IMR-90 (cell line): ENCODE results near the gene SMIM29. TPM values are rescaled to one million over a fixed set of nuclear protein-coding genes. Genes with fewer than 3 reads are reported as not detected.

Experiments used
- ATAC-seq: fragments of 200-7000 bp; cut with Tn5 transposase; 2 replicates; pipeline ENCODE4 v1.9.1; 2020; ENCODE audit warnings: low read depth, mild to moderate bottlenecking, moderate library complexity
- BruUV-seq: library from RNA; stranded (reverse); fragments of 400-500 nt; replicated peaks from 2 replicates; lab custom pipeline; 2021; lab: Mats Ljungman, UMichigan
- CTCF ChIA-PET: fragments of 300-600 bp; formaldehyde crosslinking; extraction: SDS; loops from one replicate; lab custom pipeline; 2021; ENCODE audit warnings: antibody characterized with exemption; lab: Yijun Ruan, JAX
- POLR2A ChIA-PET: fragments of 300-600 bp; sonication (Branson Sonifier 250); formaldehyde crosslinking; loops from one replicate; lab custom pipeline; 2022; ENCODE audit warnings: antibody characterized with exemption; ENCODE audit not compliant: unreplicated experiment; lab: Charles Lee
- DNase-seq: peaks from one replicate; pipeline ENCODE4 v3.0.0; 2013
- H2AFZ ChIP-seq: replicated peaks from 2 replicates; pipeline ENCODE3; 2013; ENCODE audit warnings: low read length, mild to moderate bottlenecking; ENCODE audit not compliant: poor library complexity
- H2AK5ac ChIP-seq: 2 replicates; pipeline ENCODE4 v1.6.1; 2013; ENCODE audit warnings: low read depth, low read length, inconsistent platforms
- H2AK9ac ChIP-seq: replicated peaks from 2 replicates; pipeline ENCODE3; 2013; ENCODE audit warnings: mild to moderate bottlenecking, low read depth, low read length, moderate library complexity; ENCODE audit not compliant: poor library complexity
- H2BK120ac ChIP-seq: 2 replicates; pipeline ENCODE4 v1.6.1; 2013; ENCODE audit warnings: low read depth, low read length, inconsistent platforms
- H2BK15ac ChIP-seq: 3 replicates; pipeline ENCODE4 v1.6.1; 2013; ENCODE audit warnings: low read depth, low read length, inconsistent platforms
- H2BK20ac ChIP-seq: 2 replicates; pipeline ENCODE4 v1.6.1; 2013; ENCODE audit warnings: low read depth, mild to moderate bottlenecking, inconsistent platforms, low read length, moderate library complexity
- H2BK5ac ChIP-seq: 2 replicates; pipeline ENCODE4 v1.6.1; 2013; ENCODE audit warnings: mild to moderate bottlenecking, low read depth, low read length, inconsistent platforms; ENCODE audit not compliant: poor library complexity, severe bottlenecking
- H3K14ac ChIP-seq: replicated peaks from 2 replicates; pipeline ENCODE4 v1.6.1; 2013; ENCODE audit warnings: low read depth, low read length, inconsistent platforms
- H3K18ac ChIP-seq: 2 replicates; pipeline ENCODE4 v1.6.1; 2013; ENCODE audit warnings: low read depth, low read length, control low read depth
- H3K23ac ChIP-seq: 2 replicates; pipeline ENCODE4 v1.6.1; 2013; ENCODE audit warnings: low read depth, low read length, inconsistent platforms
- H3K27ac ChIP-seq: 2 replicates; pipeline ENCODE4 v1.5.1; 2013; ENCODE audit warnings: mild to moderate bottlenecking, control low read depth, low read length; ENCODE audit not compliant: insufficient read depth
- H3K27me3 ChIP-seq: 2 replicates; pipeline ENCODE4 v1.6.1; 2013; ENCODE audit warnings: low read length; ENCODE audit not compliant: control insufficient read depth, insufficient read depth
- H3K36me3 ChIP-seq: 2 replicates; pipeline ENCODE4 v1.6.1; 2013; ENCODE audit warnings: low read length, mixed read lengths; ENCODE audit not compliant: control insufficient read depth, insufficient read depth
- H3K4ac ChIP-seq: 2 replicates; pipeline ENCODE4 v1.6.1; 2013; ENCODE audit warnings: low read depth, low read length, inconsistent platforms
- H3K4me1 ChIP-seq: 2 replicates; pipeline ENCODE4 v1.6.1; 2013; ENCODE audit warnings: low read length, mixed read lengths; ENCODE audit not compliant: control insufficient read depth, insufficient read depth
- H3K4me2 ChIP-seq: 2 replicates; pipeline ENCODE4 v1.6.1; 2013; ENCODE audit warnings: low read depth, mild to moderate bottlenecking, control low read depth, low read length, moderate library complexity
- H3K4me3 ChIP-seq: 2 replicates; pipeline ENCODE4 v1.5.1; 2013; ENCODE audit warnings: low read depth, mild to moderate bottlenecking, control low read depth, low read length, moderate library complexity; ENCODE audit not compliant: insufficient read depth
- H3K56ac ChIP-seq: 2 replicates; pipeline ENCODE4 v1.6.1; 2013; ENCODE audit warnings: low read length, inconsistent platforms; ENCODE audit not compliant: insufficient read depth; ENCODE audit errors: extremely low read depth
- H3K79me1 ChIP-seq, 2 experiments: 2 replicates each; pipeline ENCODE4 v1.6.1; 2013; ENCODE audit warnings: low read length in 2 of 2, inconsistent platforms in 1 of 2, low read depth in 1 of 2
- H3K9ac ChIP-seq: 2 replicates; pipeline ENCODE4 v1.6.1; 2013; ENCODE audit warnings: low read depth, low read length, control low read depth
- H3K9me1 ChIP-seq: 2 replicates; pipeline ENCODE4 v1.6.1; 2013; ENCODE audit warnings: low read length, inconsistent platforms; ENCODE audit not compliant: insufficient read depth
- H3K9me3 ChIP-seq: 2 replicates; pipeline ENCODE4 v1.6.1; 2013; ENCODE audit warnings: low read length; ENCODE audit not compliant: control insufficient read depth, insufficient read depth
- H4K20me1 ChIP-seq: 2 replicates; pipeline ENCODE4 v1.6.1; 2013; ENCODE audit warnings: low read length, inconsistent platforms; ENCODE audit not compliant: insufficient read depth
- H4K5ac ChIP-seq: 2 replicates; pipeline ENCODE4 v1.6.1; 2013; ENCODE audit warnings: mild to moderate bottlenecking, low read depth, low read length, control low read depth
- H4K8ac ChIP-seq, 2 experiments: 2 replicates each; pipeline ENCODE4 v1.6.1; 2013; ENCODE audit warnings: low read depth in 2 of 2, low read length in 2 of 2, control low read depth in 1 of 2, inconsistent platforms in 1 of 2
- H4K91ac ChIP-seq: 2 replicates; pipeline ENCODE4 v1.6.1; 2013; ENCODE audit warnings: low read depth, low read length, inconsistent platforms; ENCODE audit not compliant: insufficient read depth
- RAD21 ChIP-seq: IDR thresholded peaks from 2 replicates; pipeline ENCODE4 v1.6.1; 2012; ENCODE audit warnings: low read length, improper control_type of control experiment
- WGBS, 2 experiments: methylation state at CpG; one replicate each; pipeline versions ENCODE4 v1.1.5 to v1.1.7; 2013; ENCODE audit warnings: missing lambda C conversion rate in 2 of 2; ENCODE audit not compliant: insufficient read length in 1 of 2; ENCODE audit errors: extremely low coverage in 2 of 2; 5-methylcytosine and 5-hydroxymethylcytosine counted together
- dilution Hi-C: fragments of 300-500 bp; cut with HindIII; formaldehyde crosslinking; loops from one replicate; pipeline ENCODE4 v1.14.3; 2018; ENCODE audit warnings: low sequenced_read_pairs; ENCODE audit not compliant: unreplicated experiment
- in situ Hi-C: fragments of 300-500 bp; cut with MboI; formaldehyde crosslinking; loops from 3 replicates; pipeline ENCODE4 v1.14.3; 2019; ENCODE audit warnings: low sequenced_read_pairs, inconsistent platforms, mixed read lengths
- intact Hi-C: fragments of 100-400 bp; cut with micrococcal nuclease; formaldehyde crosslinking; loops from 2 replicates; pipeline ENCODE4 v1.10.0; 2022
- polyA plus RNA-seq, 3 experiments: library from polyadenylated mRNA; depleted of rRNA; stranded (reverse); fragments of >200 nt; gene quantifications; 2 replicates each; pipeline ENCODE4 v1.2.3, GENCODE V29; 2012; ENCODE audit warnings: low replicate concordance in 1 of 3
- total RNA-seq: library from RNA; depleted of rRNA; stranded (reverse); fragments of >200 nt; gene quantifications from 2 replicates; pipeline ENCODE4 v1.2.3, GENCODE V29; 2012

SMIM29 gene
- total and polyA plus RNA-seq, 2 of the 4 experiments (the other 2 are of a cell fraction) = 8.4 to 28.9 TPM

GRCh38 chr6:34202329-34203201 is 46.2 kb downstream of the SMIM29 start:
- H4K20me1 ChIP-seq = no peaks in the 10 kb centered on the region
- H2BK20ac ChIP-seq = no peak overlapping the region
- no peak overlapping the region for H3K4me2 ChIP-seq
- H2AK5ac ChIP-seq = no peak overlapping the region
- H3K9me3 ChIP-seq = no peaks in the 10 kb centered on the region
- H3K27ac ChIP-seq = no peak overlapping the region
- H3K9ac ChIP-seq = no peak overlapping the region
- H2BK120ac ChIP-seq = no peak overlapping the region
- H4K91ac ChIP-seq = no peak overlapping the region
- H4K8ac ChIP-seq = no peak overlapping the region
- no peak for ATAC-seq
- H3K27me3 ChIP-seq = no peaks in the 10 kb centered on the region
- no peak overlapping the region for H3K18ac ChIP-seq
- TF ChIP-seq RAD21 = no peak
- ChIA-PET CTCF (interaction anchor here (0.9 to 1.3 kb wide), 2 partner anchors 39 to 41 kb away, joined by 3 to 4 read pairs; no protein-coding TSS in a partner anchor), POLR2A (no interaction called here)
- no peak overlapping the region for H3K4ac ChIP-seq
- H3K23ac ChIP-seq = no peak overlapping the region
- dilution Hi-C loops (no loop called here), in situ Hi-C loops (no loop called here), intact Hi-C loops (no loop called here)
- no peaks in the 10 kb centered on the region for H3K36me3 ChIP-seq
- no peak for DNase-seq
- H3K79me1 ChIP-seq = no peaks in the 10 kb centered on the region
- peaks cover 2% of the 10 kb centered on the region; the same call in 1 of the 2 replicates for H3K4me1 ChIP-seq
- H4K5ac ChIP-seq = no peak overlapping the region
- no peak overlapping the region for H2BK15ac ChIP-seq
- H3K4me3 ChIP-seq = no peak overlapping the region
- no peak overlapping the region for H2AFZ ChIP-seq
- H2AK9ac ChIP-seq = no peak overlapping the region
- H3K9me1 ChIP-seq = 0 out of 2 replicates have a peak, but pooled peaks cover 6% of the 10 kb centered on the region
- 65% methylated on average over 4 of the region's 20 CpGs; no CpG with 5 or more reads in 1 of the 2 experiments for WGBS, 2 experiments
- no peak overlapping the region for H3K14ac ChIP-seq
- no TSS peak for BruUV-seq
- H3K56ac ChIP-seq = no peak overlapping the region
- no peak overlapping the region for H2BK5ac ChIP-seq
